TTC549 (cell line): ENCODE data around the gene GRID1.
"Not testable (repeated sequence)": the region's sequence is repeated elsewhere in the genome, so short reads cannot be mapped to it uniquely, and the experiment has no call there.

ENCODE experiments used
- FAIRE-seq: peaks from 2 replicates; lab custom pipeline; 2012; peaks lifted over from hg19 to GRCh38; lab: Jason Lieb, UNC

The GRID1 gene

GRCh38 chr10:86058964-86059363, 307.6 kb downstream of the GRID1 start:
- FAIRE-seq = no peak

- no peak for FAIRE-seq
Measured at GRCh38 chr10:86057708-86058107, 308.9 kb downstream of the GRID1 start.

- no peak for FAIRE-seq
Measured at GRCh38 chr10:86056672-86057071, 309.9 kb downstream of the GRID1 start.

- FAIRE-seq = no peak
Measured at GRCh38 chr10:86055928-86056327, 310.7 kb downstream of the GRID1 start.

- no peak for FAIRE-seq
Measured at GRCh38 chr10:86053675-86054074, 312.9 kb downstream of the GRID1 start.

- FAIRE-seq = no peak
Measured at GRCh38 chr10:86051586-86051985, 315.0 kb downstream of the GRID1 start.

GRCh38 chr10:86049442-86049841, 317.2 kb downstream of the GRID1 start:
- FAIRE-seq = no peak

- FAIRE-seq = no peak
Measured at GRCh38 chr10:86048973-86049372, 317.6 kb downstream of the GRID1 start.

- FAIRE-seq = no peak
Measured at GRCh38 chr10:86048571-86048970, 318.0 kb downstream of the GRID1 start.

- no peak for FAIRE-seq
Measured at GRCh38 chr10:86047588-86047987, 319.0 kb downstream of the GRID1 start.

GRCh38 chr10:86046845-86047460, 319.6 kb downstream of the GRID1 start:
- no peak for FAIRE-seq

GRCh38 chr10:86045896-86046295, 320.7 kb downstream of the GRID1 start:
- FAIRE-seq = no peak

- FAIRE-seq = no peak
Measured at GRCh38 chr10:86044029-86044428, 322.6 kb downstream of the GRID1 start.

GRCh38 chr10:86043236-86043635, 323.4 kb downstream of the GRID1 start:
- no peak for FAIRE-seq

- FAIRE-seq = no peak
Measured at GRCh38 chr10:86042161-86042560, 324.4 kb downstream of the GRID1 start.

GRCh38 chr10:86041116-86041515, 325.5 kb downstream of the GRID1 start:
- no peak for FAIRE-seq

- FAIRE-seq = no peak
Measured at GRCh38 chr10:86038371-86038770, 328.2 kb downstream of the GRID1 start.

- no peak for FAIRE-seq
Measured at GRCh38 chr10:86037096-86037495, 329.5 kb downstream of the GRID1 start.

- no peak for FAIRE-seq
Measured at GRCh38 chr10:86036544-86036831, 330.1 kb downstream of the GRID1 start.

- FAIRE-seq = no peak
Measured at GRCh38 chr10:86035791-86036543, 330.6 kb downstream of the GRID1 start.

GRCh38 chr10:86034710-86035109, 331.9 kb downstream of the GRID1 start:
- no peak for FAIRE-seq

- FAIRE-seq = no peak
Measured at GRCh38 chr10:86033581-86033980, 333.0 kb downstream of the GRID1 start.

GRCh38 chr10:86032087-86032486, 334.5 kb downstream of the GRID1 start:
- not testable (repeated sequence) for FAIRE-seq

GRCh38 chr10:86030312-86030711, 336.3 kb downstream of the GRID1 start:
- no peak for FAIRE-seq
